Activated gamma-delta T cell treated with anti-CD3 and anti-CD28 coated beads, Interleukin-2, amount 50 U/mL, for 16 hours (primary cell): Measurements from ENCODE around the gene SLC7A6.

Source experiments
- DNase-seq: peaks from one replicate; pipeline ENCODE4 v3.0.0-alpha.2; 2020; ENCODE audit warnings: low read depth

The SLC7A6 gene

GRCh38 chr16:68264128-68265077 is at the start of gene SLC7A6:
SLC7A6 (plus strand) TSS chr16:68264526; CDS start chr16:68274727, 10,201 bp downstream.
- peak; percentile 72 for DNase-seq

DNA sequence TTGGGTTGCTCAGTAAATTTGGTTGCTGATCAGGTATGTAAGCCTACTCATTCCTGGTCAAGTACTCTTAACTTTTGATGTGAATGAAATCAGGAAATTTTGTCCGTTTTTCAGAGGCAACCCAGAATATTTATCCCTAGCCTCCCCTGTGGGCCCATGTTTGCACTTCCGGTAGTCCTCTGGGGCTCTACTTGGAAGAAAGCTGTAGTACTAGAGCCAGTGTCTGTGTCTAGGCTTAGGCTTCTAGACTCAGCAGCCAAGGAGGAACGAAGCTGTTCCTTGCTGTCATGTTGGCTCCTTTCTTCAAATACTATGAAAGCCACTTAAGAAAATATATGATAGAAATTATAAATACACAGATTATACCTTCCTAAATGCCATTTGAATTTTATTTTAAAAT is 49.6 kb upstream of the SLC7A6 start:
- no peak for DNase-seq

DNA sequence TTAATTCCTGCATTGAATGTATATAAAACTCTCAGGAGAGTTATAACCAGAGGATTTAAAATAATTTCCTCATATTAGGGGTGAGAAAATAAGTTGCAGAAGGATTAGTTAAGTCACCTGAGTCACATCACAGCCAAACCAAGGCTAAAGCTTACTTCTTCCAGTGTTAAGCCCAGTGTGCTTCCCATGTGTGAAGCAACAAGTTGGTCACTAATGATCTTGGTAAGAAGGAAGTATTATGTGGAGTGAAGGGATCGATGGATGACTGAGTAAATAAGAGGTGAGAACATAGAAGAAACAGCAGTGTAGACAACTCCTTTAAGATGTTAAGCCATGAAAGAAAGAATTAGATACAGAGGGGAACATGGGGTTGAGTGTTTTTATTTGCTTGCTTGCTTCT is 49.0 kb upstream of the SLC7A6 start:
- DNase-seq, result no peak

GRCh38 chr16:68216240-68216639 is 48.1 kb upstream of the SLC7A6 start:
- no peak for DNase-seq

DNA sequence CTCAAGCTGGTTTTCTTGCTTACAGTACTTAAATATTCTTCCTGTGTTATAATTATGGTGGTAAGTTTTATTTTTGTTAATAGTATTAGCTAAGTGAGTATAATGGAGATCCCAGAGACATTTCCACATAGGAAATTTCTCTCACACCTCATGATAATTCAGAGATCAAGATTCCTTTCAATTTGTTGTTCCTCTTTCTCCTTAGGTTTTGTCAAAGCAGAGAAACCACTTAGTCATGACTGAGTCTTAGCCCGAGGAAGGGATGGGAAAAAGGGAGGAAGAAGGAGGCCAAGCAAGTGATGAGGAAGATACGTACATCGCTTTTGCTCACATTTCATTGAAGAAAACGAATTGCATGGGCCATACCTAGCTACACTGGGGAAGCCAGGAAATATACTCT is 46.8 kb upstream of the SLC7A6 start:
- no peak for DNase-seq

DNA sequence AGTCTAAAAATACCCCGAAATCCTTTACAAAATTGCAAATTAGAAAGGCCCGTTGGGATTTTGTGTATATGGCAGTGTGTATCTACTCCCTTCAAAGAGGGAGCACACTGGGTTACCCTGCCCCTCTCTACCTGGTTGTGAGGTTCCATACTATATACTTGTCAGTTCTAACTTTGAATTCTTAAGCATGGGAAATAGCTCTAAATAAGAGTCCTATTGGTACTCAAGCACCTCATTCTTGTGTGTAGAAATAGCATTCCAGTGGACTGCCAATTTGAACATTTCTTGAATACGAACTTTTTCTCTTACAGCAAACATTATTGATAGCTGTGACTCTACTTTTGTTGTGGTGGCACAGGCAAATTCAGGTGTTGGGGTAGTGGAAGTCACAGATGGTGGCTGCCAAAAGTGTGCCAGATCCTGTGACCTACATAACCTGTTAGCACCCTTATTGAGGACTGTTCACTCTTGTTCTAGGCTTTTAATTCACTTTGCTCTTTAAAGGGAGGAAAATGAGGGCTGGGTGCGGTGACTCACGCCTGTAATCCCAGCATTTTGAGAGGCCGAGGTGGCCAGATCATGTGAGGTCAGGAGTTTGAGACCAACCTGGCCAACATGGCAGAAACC is 44.5 kb upstream of the SLC7A6 start:
- no peak for DNase-seq

- DNase-seq, result no peak
Observed at GRCh38 chr16:68223072-68223471, 41.3 kb upstream of the SLC7A6 start.

GRCh38 chr16:68226116-68226515 is 38.2 kb upstream of the SLC7A6 start:
- DNase-seq, result no peak

- no peak for DNase-seq
Observed at GRCh38 chr16:68227183-68227793, 37.0 kb upstream of the SLC7A6 start.

DNA sequence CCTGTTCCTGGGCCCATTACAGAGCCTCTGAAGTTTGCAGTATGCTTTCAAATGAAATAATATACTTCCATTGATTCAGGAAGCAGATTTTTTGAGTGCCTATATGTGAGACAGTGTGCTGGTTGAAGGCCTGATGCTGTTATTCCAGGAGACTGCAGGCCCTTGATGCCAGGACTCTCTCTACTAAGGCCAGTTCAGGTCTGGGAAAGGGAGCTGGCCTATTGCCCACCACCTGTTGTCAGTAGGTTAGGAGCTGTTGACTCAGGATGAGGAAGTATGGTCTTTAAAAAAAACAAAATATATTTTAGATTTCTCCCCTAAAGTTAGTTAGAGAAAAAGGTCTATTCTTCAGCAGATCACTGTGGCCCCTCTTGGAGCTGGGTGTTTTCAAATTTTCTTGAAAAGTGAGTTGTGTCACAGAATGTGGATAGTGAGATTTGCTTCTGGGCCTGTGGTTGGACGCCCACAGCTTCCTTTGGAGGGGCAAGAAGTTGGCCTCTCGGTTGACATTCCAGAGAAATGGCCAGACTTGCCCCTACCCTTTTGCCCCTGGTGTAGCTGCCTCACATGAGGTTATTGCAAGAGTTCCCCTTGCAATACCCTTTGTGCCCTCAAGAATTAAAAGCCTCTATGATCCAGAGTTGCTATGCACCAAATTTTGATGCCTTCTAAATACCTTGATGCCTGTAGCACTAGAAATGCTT is 36.3 kb upstream of the SLC7A6 start:
- DNase-seq, result no peak

GRCh38 chr16:68228652-68229051 is 35.7 kb upstream of the SLC7A6 start:
- no peak for DNase-seq

DNA sequence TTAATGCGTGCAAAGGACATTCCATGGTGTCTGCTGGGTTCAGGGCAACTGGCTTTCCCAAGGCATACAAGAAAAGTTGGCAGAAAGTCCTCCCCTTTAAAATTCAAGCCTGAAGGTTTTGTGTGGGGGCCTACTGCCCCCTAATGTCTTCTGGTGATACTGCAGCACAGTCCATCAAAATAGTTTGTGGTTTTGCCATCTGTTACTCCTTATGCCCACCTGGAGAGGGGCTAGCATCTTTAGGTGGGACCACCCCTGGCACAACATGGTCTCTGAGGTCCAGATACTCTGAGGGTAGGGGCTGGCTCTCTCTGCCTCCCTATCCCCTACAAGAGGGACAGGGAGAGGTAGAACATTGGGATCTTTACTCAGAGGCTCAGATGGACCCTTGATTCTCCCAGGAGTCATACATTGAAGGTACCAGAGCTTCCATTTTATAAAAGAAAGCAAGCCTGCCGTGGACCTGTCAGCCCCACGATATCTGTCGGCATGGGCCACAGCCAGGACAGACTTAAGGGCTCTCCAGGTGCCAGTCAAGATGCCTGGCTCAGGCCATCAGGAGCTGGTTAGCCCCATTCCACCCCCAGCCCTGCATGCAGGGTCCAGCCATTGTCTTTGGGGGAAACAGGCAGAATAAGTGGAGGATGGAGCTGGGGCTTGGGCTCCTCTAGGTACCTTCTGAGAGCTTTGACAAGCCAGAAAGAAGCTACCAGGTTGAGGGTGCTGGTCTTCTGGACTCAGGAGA is 34.7 kb upstream of the SLC7A6 start:
- no peak for DNase-seq

- no peak for DNase-seq
Observed at GRCh38 chr16:68230176-68230571, 34.2 kb upstream of the SLC7A6 start.

- DNase-seq, result no peak
Observed at GRCh38 chr16:68230956-68231355, 33.4 kb upstream of the SLC7A6 start.

DNA sequence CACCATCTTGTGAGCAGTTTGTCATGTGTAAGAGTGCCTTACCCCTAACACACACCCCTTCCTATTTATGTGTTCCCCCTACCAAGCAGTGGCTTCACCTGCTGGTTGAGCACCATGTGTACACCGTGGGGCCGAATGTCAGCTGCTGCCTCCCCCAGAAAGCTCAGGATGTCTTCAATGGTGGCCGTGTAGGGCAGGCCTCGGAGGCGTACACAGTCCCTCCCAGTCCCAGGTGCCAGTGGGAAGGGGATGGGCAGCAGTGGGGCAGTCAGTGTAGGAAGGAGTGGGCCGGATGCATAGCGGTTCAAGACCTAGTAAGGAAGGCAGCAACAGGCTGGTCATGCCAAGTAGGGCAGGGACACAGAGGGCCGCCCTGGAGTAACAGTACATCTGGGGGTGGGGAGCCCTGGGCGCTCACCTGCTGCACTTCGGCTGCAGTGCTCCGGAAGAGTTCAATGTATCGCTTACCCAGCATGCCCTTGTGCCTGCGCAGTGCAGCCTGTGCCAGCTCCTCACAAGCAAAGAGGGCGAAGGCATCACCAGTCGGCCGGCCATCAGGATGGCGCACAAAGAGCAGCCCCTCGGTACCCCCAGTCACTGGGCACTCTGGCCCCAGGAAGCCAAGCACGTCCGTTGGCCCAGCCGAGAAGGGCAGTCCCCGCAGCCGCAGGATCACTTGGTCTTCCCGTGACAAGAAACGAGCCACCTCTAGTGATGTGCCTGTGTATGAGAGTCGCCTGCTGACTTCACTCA is 32.8 kb upstream of the SLC7A6 start:
- no peak for DNase-seq

DNA sequence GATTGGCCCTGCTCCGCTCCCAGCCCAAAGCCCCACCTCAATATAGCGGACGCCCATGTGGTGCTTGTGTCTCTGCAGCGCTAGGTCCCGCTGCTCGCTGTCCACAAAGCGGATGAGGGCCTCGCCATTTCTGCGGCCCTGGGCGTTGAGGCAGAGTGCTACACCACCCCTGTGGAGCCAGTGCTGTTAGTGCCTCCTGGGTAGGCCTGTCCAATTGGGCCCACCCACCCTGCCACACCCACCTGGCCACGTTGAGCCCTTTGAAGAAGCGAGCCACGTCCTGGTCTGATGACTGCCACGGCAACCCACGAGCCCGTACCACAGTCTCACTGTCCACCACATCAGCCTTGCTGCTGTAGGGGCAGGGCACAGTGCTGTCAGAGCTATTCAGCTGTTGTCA is 32.0 kb upstream of the SLC7A6 start:
- no peak for DNase-seq

- no peak for DNase-seq
Observed at GRCh38 chr16:68233085-68233834, 31.1 kb upstream of the SLC7A6 start.

- no peak for DNase-seq
Observed at GRCh38 chr16:68233835-68234187, 30.5 kb upstream of the SLC7A6 start.

GRCh38 chr16:68234188-68235107 is 29.9 kb upstream of the SLC7A6 start:
- DNase-seq, result no peak
